ENCODE data around the gene BBS12. TPM values are rescaled to one million over a fixed set of nuclear protein-coding genes. Genes with fewer than 3 reads are reported as not detected.

The BBS12 gene
- total RNA-seq, 2 donors from 2014 or later: 4.1 to 6.4 TPM

DNA sequence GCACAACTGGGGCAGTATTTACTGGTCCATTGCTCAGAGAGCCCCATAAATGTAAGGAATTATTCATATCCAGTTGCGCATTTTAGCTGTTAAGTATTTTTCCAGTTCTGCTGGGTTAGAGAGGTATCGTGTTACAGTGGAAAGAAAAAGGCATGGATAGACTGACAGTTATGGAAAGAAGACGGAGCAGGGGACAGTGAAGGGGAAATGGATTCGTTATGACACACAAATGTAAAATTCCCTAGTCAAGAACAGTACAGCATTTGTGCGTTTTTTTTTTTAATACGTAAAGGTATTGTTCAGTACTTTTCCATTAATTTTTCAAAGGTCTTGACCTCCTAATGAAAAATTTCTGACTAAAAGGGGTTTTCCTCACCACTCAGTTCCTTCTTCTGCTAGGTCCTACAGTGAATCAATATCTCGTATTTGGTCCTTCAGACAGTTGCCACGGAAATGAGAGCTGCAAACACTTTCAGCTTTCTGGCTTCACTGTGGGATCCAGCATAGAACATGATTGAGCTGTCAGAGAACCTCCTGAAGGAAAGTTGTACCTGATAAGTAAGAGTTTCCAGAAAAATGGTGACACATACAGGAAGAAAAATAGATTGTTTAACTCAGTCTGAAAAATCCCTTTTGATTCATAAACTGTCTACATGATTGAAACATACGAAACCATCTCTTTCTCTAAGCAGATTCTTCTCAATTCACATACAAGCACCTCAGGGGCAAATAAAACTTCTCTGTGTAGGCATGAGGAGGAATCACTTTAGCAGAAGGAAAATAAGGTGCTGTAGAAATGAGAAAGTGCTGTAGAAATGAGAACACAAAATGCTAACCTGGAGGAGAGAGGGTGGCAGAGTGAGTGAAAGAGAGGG lies 21.8 kb upstream of the BBS12 start:
- H3K4me3 ChIP-seq: no peak overlapping the region
- TF ChIP-seq POLR2A (IDR thresholded peaks at IDR 0.05): no peak
- no peak for TF ChIP-seq POLR2AphosphoS5 (IDR thresholded peaks at IDR 0.05)
- TF ChIP-seq, protein P1, sequence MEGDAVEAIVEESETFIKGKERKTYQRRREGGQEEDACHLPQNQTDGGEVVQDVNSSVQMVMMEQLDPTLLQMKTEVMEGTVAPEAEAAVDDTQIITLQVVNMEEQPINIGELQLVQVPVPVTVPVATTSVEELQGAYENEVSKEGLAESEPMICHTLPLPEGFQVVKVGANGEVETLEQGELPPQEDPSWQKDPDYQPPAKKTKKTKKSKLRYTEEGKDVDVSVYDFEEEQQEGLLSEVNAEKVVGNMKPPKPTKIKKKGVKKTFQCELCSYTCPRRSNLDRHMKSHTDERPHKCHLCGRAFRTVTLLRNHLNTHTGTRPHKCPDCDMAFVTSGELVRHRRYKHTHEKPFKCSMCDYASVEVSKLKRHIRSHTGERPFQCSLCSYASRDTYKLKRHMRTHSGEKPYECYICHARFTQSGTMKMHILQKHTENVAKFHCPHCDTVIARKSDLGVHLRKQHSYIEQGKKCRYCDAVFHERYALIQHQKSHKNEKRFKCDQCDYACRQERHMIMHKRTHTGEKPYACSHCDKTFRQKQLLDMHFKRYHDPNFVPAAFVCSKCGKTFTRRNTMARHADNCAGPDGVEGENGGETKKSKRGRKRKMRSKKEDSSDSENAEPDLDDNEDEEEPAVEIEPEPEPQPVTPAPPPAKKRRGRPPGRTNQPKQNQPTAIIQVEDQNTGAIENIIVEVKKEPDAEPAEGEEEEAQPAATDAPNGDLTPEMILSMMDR (IDR thresholded peaks at IDR 0.05): no peak
- no peaks in the 10 kb centered on the region for H3K27me3 ChIP-seq (replicated peaks; ENCODE audit: insufficient read depth)
- H3K27ac ChIP-seq: no peak overlapping the region
- no peaks in the 10 kb centered on the region for H3K9me3 ChIP-seq
- H3K36me3 ChIP-seq: no peaks in the 10 kb centered on the region
- intact Hi-C loops (cut with DNase I): no loop called here
- WGBS: 53% methylated on average over 9 of the region's 9 CpGs
- no peak for DNase-seq (ENCODE audit: low spot score)
- no peaks in the 10 kb centered on the region for H3K4me1 ChIP-seq (replicated peaks)

DNA sequence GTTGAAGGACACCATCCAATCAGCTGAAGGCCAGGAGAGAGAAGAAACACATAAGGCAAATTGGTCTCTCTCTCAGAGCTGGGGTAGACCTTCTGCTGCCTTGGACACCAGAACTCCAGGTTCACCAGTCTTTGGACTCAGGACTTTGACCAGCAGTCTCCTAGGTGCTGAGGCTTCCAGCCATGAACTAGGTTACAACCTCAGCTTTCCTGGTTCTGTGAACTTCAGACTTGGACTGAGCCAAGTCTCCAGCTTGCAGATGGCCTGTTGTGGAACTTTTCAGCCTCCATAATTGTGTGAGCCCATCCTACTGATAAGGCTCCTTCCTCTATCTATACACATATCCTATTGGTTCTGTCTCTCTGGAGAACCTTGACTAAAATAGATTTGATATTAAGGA lies 20.6 kb upstream of the BBS12 start:
- intact Hi-C loops (cut with DNase I): no loop called here
- no peak for DNase-seq (ENCODE audit: low spot score)
- no peaks in the 10 kb centered on the region for H3K9me3 ChIP-seq
- H3K4me3 ChIP-seq: no peak overlapping the region
- no peaks in the 10 kb centered on the region for H3K36me3 ChIP-seq
- H3K27ac ChIP-seq: no peak overlapping the region
- no peaks in the 10 kb centered on the region for H3K4me1 ChIP-seq (replicated peaks)
- TF ChIP-seq POLR2A (IDR thresholded peaks at IDR 0.05) (no peak), POLR2AphosphoS5 (IDR thresholded peaks at IDR 0.05) (no peak)
- TF ChIP-seq, protein P1 (IDR thresholded peaks at IDR 0.05): no peak
- H3K27me3 ChIP-seq (replicated peaks; ENCODE audit: insufficient read depth): no peaks in the 10 kb centered on the region

DNA sequence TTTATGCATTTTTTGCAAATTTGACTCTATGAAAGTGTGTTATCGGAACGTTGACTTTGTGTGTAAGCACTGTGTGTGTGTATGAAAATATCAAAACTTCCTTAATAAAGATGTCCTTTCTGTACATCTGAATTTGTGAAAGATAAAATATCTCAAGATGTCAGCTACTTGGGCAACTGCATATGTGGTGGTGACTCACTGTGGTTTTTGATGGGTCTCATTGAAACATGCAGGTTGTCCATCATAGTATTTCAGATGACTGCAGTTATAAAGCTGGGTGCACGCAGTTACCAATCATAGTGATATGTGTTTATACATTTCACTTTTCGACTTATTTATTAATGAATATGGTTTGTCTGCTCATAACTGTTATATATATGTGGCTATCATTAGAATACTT lies 19.7 kb upstream of the BBS12 start:
- TF ChIP-seq POLR2A (IDR thresholded peaks at IDR 0.05): no peak
- TF ChIP-seq, protein P1 (IDR thresholded peaks at IDR 0.05): no peak
- H3K27ac ChIP-seq: no peak overlapping the region
- 100% methylated on average over 4 of the region's 4 CpGs for WGBS
- no peaks in the 10 kb centered on the region for H3K4me1 ChIP-seq (replicated peaks)
- no peaks in the 10 kb centered on the region for H3K27me3 ChIP-seq (replicated peaks; ENCODE audit: insufficient read depth)
- H3K9me3 ChIP-seq: no peaks in the 10 kb centered on the region
- no peak overlapping the region for H3K4me3 ChIP-seq
- no peaks in the 10 kb centered on the region for H3K36me3 ChIP-seq
- intact Hi-C loops (cut with DNase I): no loop called here
- DNase-seq (ENCODE audit: low spot score): no peak

DNA sequence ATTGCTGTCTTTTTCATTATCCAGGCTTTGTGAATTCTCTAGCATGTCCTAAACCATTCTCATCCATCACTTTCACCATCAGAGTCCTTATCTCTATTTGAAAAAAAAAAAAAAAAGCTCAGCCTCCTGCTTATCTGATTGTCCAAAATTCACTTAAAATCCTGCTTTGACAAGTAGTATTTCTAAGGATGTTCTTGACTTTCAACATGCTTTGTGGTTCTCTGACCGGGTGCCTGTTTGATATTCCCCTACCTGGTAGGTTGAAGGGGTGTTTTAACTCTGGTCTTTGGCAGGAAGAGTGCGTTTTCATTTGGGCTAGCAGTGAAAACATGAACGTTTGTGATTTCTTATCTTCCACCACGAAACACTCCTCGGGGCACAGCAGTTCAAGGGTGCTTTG lies 17.3 kb upstream of the BBS12 start:
- no peak for TF ChIP-seq POLR2AphosphoS5 (IDR thresholded peaks at IDR 0.05)
- TF ChIP-seq, protein P1 (IDR thresholded peaks at IDR 0.05): no peak
- no peak for TF ChIP-seq POLR2A (IDR thresholded peaks at IDR 0.05)
- H3K9me3 ChIP-seq: no peaks in the 10 kb centered on the region
- no peak overlapping the region for H3K27ac ChIP-seq
- H3K4me1 ChIP-seq (replicated peaks): no peaks in the 10 kb centered on the region
- DNase-seq (ENCODE audit: low spot score): no peak
- no peaks in the 10 kb centered on the region for H3K36me3 ChIP-seq
- no peaks in the 10 kb centered on the region for H3K27me3 ChIP-seq (replicated peaks; ENCODE audit: insufficient read depth)
- intact Hi-C loops (cut with DNase I): loop anchor here (5.0 kb wide), 1 partner anchor 113 kb away; no protein-coding TSS in a partner anchor
- 22% methylated on average over 5 of the region's 5 CpGs for WGBS
- H3K4me3 ChIP-seq: no peak overlapping the region

All from prostate gland (tissue), 2 donors.